Mesendoderm (in vitro differentiated cells): ENCODE measurements around the gene RPL35.

Source experiments
- DNase-seq: peaks from one replicate; pipeline ENCODE4 v3.0.0; 2013
- H2AK5ac ChIP-seq: 2 replicates; pipeline ENCODE4 v1.6.1; 2013; ENCODE audit warnings: low read length, inconsistent platforms
- H2BK120ac ChIP-seq: 2 replicates; pipeline ENCODE4 v1.6.1; 2013; ENCODE audit warnings: low read depth, mild to moderate bottlenecking, low read length, moderate library complexity, mixed read lengths
- H2BK15ac ChIP-seq: replicated peaks from 2 replicates; pipeline ENCODE4 v1.6.1; 2013; ENCODE audit warnings: low read depth, mild to moderate bottlenecking, moderate library complexity
- H2BK5ac ChIP-seq: 2 replicates; pipeline ENCODE4 v1.6.1; 2013; ENCODE audit warnings: low read length, inconsistent platforms
- H3K18ac ChIP-seq: 2 replicates; pipeline ENCODE4 v1.6.1; 2013; ENCODE audit warnings: mild to moderate bottlenecking, low read length, mixed read lengths
- H3K23ac ChIP-seq: one replicate; pipeline ENCODE4 v1.6.1; 2013; ENCODE audit warnings: low read length
- H3K27ac ChIP-seq: 2 replicates; pipeline ENCODE4 v1.5.1; 2013; ENCODE audit warnings: low read depth, mild to moderate bottlenecking, inconsistent platforms, low read length, moderate library complexity
- H3K27me3 ChIP-seq: 2 replicates; pipeline ENCODE4 v1.6.1; 2013; ENCODE audit warnings: low read length, control low read depth, mild to moderate bottlenecking, inconsistent platforms; ENCODE audit not compliant: insufficient read depth, poor library complexity
- H3K36me3 ChIP-seq: 2 replicates; pipeline ENCODE4 v1.6.1; 2013; ENCODE audit warnings: low read length, inconsistent platforms; ENCODE audit not compliant: control insufficient read depth, insufficient read depth
- H3K4ac ChIP-seq: one replicate; pipeline ENCODE4 v1.6.1; 2013; ENCODE audit warnings: low read depth, mild to moderate bottlenecking, low read length, moderate library complexity
- H3K4me1 ChIP-seq: 2 replicates; pipeline ENCODE4 v1.6.1; 2013; ENCODE audit warnings: low read depth, low read length, inconsistent platforms; ENCODE audit not compliant: control insufficient read depth
- H3K4me2 ChIP-seq: 2 replicates; pipeline ENCODE4 v1.6.1; 2013; ENCODE audit warnings: low read length
- H3K4me3 ChIP-seq: 2 replicates; pipeline ENCODE4 v1.5.1; 2013; ENCODE audit warnings: mild to moderate bottlenecking, low read length
- H3K56ac ChIP-seq: one replicate; pipeline ENCODE4 v1.6.1; 2013; ENCODE audit warnings: low read length
- H3K79me1 ChIP-seq: 2 replicates; pipeline ENCODE4 v1.6.1; 2013; ENCODE audit warnings: low read length, inconsistent platforms
- H3K79me2 ChIP-seq: 2 replicates; pipeline ENCODE4 v1.6.1; 2013; ENCODE audit warnings: mild to moderate bottlenecking, low read length; ENCODE audit not compliant: control insufficient read depth, insufficient read depth
- H3K9ac ChIP-seq: 2 replicates; pipeline ENCODE4 v1.6.1; 2013; ENCODE audit warnings: low read length, inconsistent platforms
- H4K5ac ChIP-seq: one replicate; pipeline ENCODE4 v1.6.1; 2013; ENCODE audit warnings: low read length
- H4K8ac ChIP-seq: one replicate; pipeline ENCODE4 v1.6.1; 2013; ENCODE audit warnings: low read depth, mild to moderate bottlenecking, control low read depth, low read length, moderate library complexity
- WGBS: extraction: QIAGEN DNeasy Blood & Tissue Kit; methylation state at CpG from one replicate; pipeline ENCODE4 v1.1.7; 2013; ENCODE audit warnings: low lambda C conversion rate, missing lambda C conversion rate; ENCODE audit not compliant: insufficient coverage; ENCODE audit errors: extremely low coverage; 5-methylcytosine and 5-hydroxymethylcytosine counted together

Gene RPL35

GRCh38 chr9:124830593-124830992 is 31.2 kb downstream of the RPL35 start:
- H3K4me3 ChIP-seq: no peak overlapping the region
- H3K4me2 ChIP-seq: no peak overlapping the region
- H2BK15ac ChIP-seq: no peak overlapping the region
- no peak overlapping the region for H2BK120ac ChIP-seq
- H3K27me3 ChIP-seq: no peaks in the 10 kb centered on the region
- no peak overlapping the region for H2BK5ac ChIP-seq
- H4K8ac ChIP-seq: no peak overlapping the region
- no peaks in the 10 kb centered on the region for H3K4me1 ChIP-seq
- H3K23ac ChIP-seq: no peak overlapping the region
- no peak overlapping the region for H4K5ac ChIP-seq
- H3K56ac ChIP-seq: no peak overlapping the region
- H3K18ac ChIP-seq: no peak overlapping the region
- no peak overlapping the region for H2AK5ac ChIP-seq
- no peak overlapping the region for H3K9ac ChIP-seq
- H3K79me2 ChIP-seq: no peaks in the 10 kb centered on the region
- H3K27ac ChIP-seq: no peak overlapping the region
- no peak for DNase-seq
- WGBS: no CpG with 5 or more reads among the region's 4 CpGs
- no peak overlapping the region for H3K4ac ChIP-seq
- H3K79me1 ChIP-seq: no peaks in the 10 kb centered on the region
- no peaks in the 10 kb centered on the region for H3K36me3 ChIP-seq

GRCh38 chr9:124829334-124829669 is 32.5 kb downstream of the RPL35 start:
- H2AK5ac ChIP-seq: no peak overlapping the region
- no peak overlapping the region for H3K4me2 ChIP-seq
- H2BK5ac ChIP-seq: no peak overlapping the region
- H3K79me1 ChIP-seq: no peaks in the 10 kb centered on the region
- no peak overlapping the region for H2BK120ac ChIP-seq
- no peak overlapping the region for H4K5ac ChIP-seq
- H3K23ac ChIP-seq: no peak overlapping the region
- no peaks in the 10 kb centered on the region for H3K27me3 ChIP-seq
- DNase-seq: no peak
- no peak overlapping the region for H3K4me3 ChIP-seq
- H3K79me2 ChIP-seq: no peaks in the 10 kb centered on the region
- H3K9ac ChIP-seq: no peak overlapping the region
- H3K36me3 ChIP-seq: no peaks in the 10 kb centered on the region
- no peak overlapping the region for H3K27ac ChIP-seq
- WGBS: no CpG with 5 or more reads among the region's 5 CpGs
- H3K56ac ChIP-seq: no peak overlapping the region
- no peak overlapping the region for H3K18ac ChIP-seq
- H4K8ac ChIP-seq: no peak overlapping the region
- H2BK15ac ChIP-seq: no peak overlapping the region
- H3K4ac ChIP-seq: no peak overlapping the region
- no peaks in the 10 kb centered on the region for H3K4me1 ChIP-seq

- no peak for DNase-seq
- no peak overlapping the region for H3K4me3 ChIP-seq
These were observed 33.0 kb downstream of the RPL35 start for GRCh38 chr9:124828489-124829333.

GRCh38 chr9:124820698-124821623 is 40.8 kb downstream of the RPL35 start:
- H3K27ac ChIP-seq: no peak overlapping the region
- H3K4me2 ChIP-seq: no peak overlapping the region
- no peaks in the 10 kb centered on the region for H3K36me3 ChIP-seq
- H4K8ac ChIP-seq: no peak overlapping the region
- H4K5ac ChIP-seq: no peak overlapping the region
- H3K79me1 ChIP-seq: no peaks in the 10 kb centered on the region
- no peak overlapping the region for H2BK120ac ChIP-seq
- H3K4me3 ChIP-seq: no peak overlapping the region
- no peak overlapping the region for H3K18ac ChIP-seq
- H2AK5ac ChIP-seq: no peak overlapping the region
- H3K79me2 ChIP-seq: no peaks in the 10 kb centered on the region
- H3K56ac ChIP-seq: no peak overlapping the region
- H3K4ac ChIP-seq: no peak overlapping the region
- no peak overlapping the region for H3K9ac ChIP-seq
- no CpG with 5 or more reads among the region's 12 CpGs for WGBS
- no peak overlapping the region for H2BK5ac ChIP-seq
- no peak for DNase-seq
- no peaks in the 10 kb centered on the region for H3K27me3 ChIP-seq
- H3K23ac ChIP-seq: no peak overlapping the region
- H2BK15ac ChIP-seq: no peak overlapping the region
- H3K4me1 ChIP-seq: no peaks in the 10 kb centered on the region

More at GRCh38 chr9:124828489-124829333, 33.0 kb downstream of the RPL35 start:
- Histone ChIP-seq H3K4me2 (no peak overlapping the region), H2BK15ac (no peak overlapping the region), H2BK120ac (no peak overlapping the region), H3K4me1 (no peaks in the 10 kb centered on the region), H4K8ac (no peak overlapping the region), H3K56ac (no peak overlapping the region), H3K79me2 (no peaks in the 10 kb centered on the region), H3K27me3 (no peaks in the 10 kb centered on the region), H3K18ac (no peak overlapping the region), H3K9ac (no peak overlapping the region), H2AK5ac (no peak overlapping the region), H3K27ac (no peak overlapping the region), H2BK5ac (no peak overlapping the region), H3K4ac (no peak overlapping the region), H3K79me1 (no peaks in the 10 kb centered on the region), H3K36me3 (no peaks in the 10 kb centered on the region), H4K5ac (no peak overlapping the region), H3K23ac (no peak overlapping the region)
- WGBS: no CpG with 5 or more reads among the region's 2 CpGs

GRCh38 chr9:124818431-124819281 is 43.1 kb downstream of the RPL35 start:
- no peak overlapping the region for H2BK15ac ChIP-seq
- H2AK5ac ChIP-seq: no peak overlapping the region
- no peak overlapping the region for H3K9ac ChIP-seq
- H3K56ac ChIP-seq: peak overlapping the region; percentile 22
- H3K27me3 ChIP-seq: no peaks in the 10 kb centered on the region
- no peak overlapping the region for H3K4me2 ChIP-seq
- no peak overlapping the region for H4K5ac ChIP-seq
- WGBS: no CpG with 5 or more reads among the region's 18 CpGs
- no peaks in the 10 kb centered on the region for H3K36me3 ChIP-seq
- no peak overlapping the region for H3K4ac ChIP-seq
- H3K4me1 ChIP-seq: no peaks in the 10 kb centered on the region
- no peak overlapping the region for H3K4me3 ChIP-seq
- no peak overlapping the region for H2BK120ac ChIP-seq
- H2BK5ac ChIP-seq: no peak overlapping the region
- no peaks in the 10 kb centered on the region for H3K79me1 ChIP-seq
- DNase-seq: peak; percentile 67
- H4K8ac ChIP-seq: no peak overlapping the region
- no peak overlapping the region for H3K18ac ChIP-seq
- no peak overlapping the region for H3K27ac ChIP-seq
- H3K79me2 ChIP-seq: no peaks in the 10 kb centered on the region
- H3K23ac ChIP-seq: no peak overlapping the region
